Measurements from ENCODE around the gene KRTAP1-4.
"Not testable (repeated sequence)": the region's sequence is repeated elsewhere in the genome, so short reads cannot be mapped to it uniquely, and the experiment has no call there.

- TF ChIP-seq EZH2 (IDR thresholded peaks at IDR 0.05; ENCODE audit: insufficient read depth, poor library complexity, severe bottlenecking); EZH2phosphoT487 (IDR thresholded peaks at IDR 0.05; ENCODE audit: insufficient read depth, low read depth): not testable (repeated sequence)
Measured at GRCh38 chr17:41059276-41060051, 29.5 kb upstream of the KRTAP1-4 start.

Data from GM23248 (cell line).